Bronchial epithelial cell (primary cell): Measurements from ENCODE around the gene PHF13. TPM values are rescaled to one million over a fixed set of nuclear protein-coding genes. Genes with fewer than 3 reads are reported as not detected.

Experiments used
- DNase-seq: peaks from one replicate; pipeline ENCODE4 v3.0.0-alpha.2; 2010; ENCODE audit warnings: low read depth
- FAIRE-seq: peaks from 2 replicates; lab custom pipeline; 2011; peaks lifted over from hg19 to GRCh38; lab: Jason Lieb, UNC
- H3K27me3 ChIP-seq: 2 replicates; pipeline ENCODE4 v1.5.1; 2011; ENCODE audit warnings: low read length; ENCODE audit not compliant: control insufficient read depth, insufficient read depth
- H3K36me3 ChIP-seq: 2 replicates; pipeline ENCODE4 v1.5.1; 2011; ENCODE audit warnings: low read length; ENCODE audit not compliant: control insufficient read depth, insufficient read depth
- H3K4me3 ChIP-seq: 2 replicates; pipeline ENCODE4 v1.5.1; 2011; ENCODE audit warnings: mild to moderate bottlenecking, low read depth, low read length, control low read depth
- total RNA-seq: library from RNA; depleted of rRNA; stranded (reverse); fragments of >200 nt; gene quantifications from 2 replicates; pipeline ENCODE4 v1.2.1, GENCODE V29; 2014
- TF ChIP-seq, protein P1 (sequence below): IDR thresholded peaks from 2 replicates; pipeline ENCODE4 v1.5.1; 2011; ENCODE audit warnings: mild to moderate bottlenecking, moderate library complexity, low read length, control low read depth, inconsistent platforms; ENCODE audit not compliant: insufficient read depth, severe bottlenecking

PHF13 gene
- total RNA-seq, 1 donor from 2014 or later: 6.1 TPM

GRCh38 chr1:6622396-6623152 lies 9.0 kb downstream of the PHF13 start:
- no peak overlapping the region for H3K4me3 ChIP-seq
- no peak for DNase-seq
- H3K27me3 ChIP-seq: no peaks in the 10 kb centered on the region
- peaks cover 20% of the 10 kb centered on the region for H3K36me3 ChIP-seq
- TF ChIP-seq, protein P1, sequence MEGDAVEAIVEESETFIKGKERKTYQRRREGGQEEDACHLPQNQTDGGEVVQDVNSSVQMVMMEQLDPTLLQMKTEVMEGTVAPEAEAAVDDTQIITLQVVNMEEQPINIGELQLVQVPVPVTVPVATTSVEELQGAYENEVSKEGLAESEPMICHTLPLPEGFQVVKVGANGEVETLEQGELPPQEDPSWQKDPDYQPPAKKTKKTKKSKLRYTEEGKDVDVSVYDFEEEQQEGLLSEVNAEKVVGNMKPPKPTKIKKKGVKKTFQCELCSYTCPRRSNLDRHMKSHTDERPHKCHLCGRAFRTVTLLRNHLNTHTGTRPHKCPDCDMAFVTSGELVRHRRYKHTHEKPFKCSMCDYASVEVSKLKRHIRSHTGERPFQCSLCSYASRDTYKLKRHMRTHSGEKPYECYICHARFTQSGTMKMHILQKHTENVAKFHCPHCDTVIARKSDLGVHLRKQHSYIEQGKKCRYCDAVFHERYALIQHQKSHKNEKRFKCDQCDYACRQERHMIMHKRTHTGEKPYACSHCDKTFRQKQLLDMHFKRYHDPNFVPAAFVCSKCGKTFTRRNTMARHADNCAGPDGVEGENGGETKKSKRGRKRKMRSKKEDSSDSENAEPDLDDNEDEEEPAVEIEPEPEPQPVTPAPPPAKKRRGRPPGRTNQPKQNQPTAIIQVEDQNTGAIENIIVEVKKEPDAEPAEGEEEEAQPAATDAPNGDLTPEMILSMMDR: no peak
- FAIRE-seq: peak; percentile 28

DNA sequence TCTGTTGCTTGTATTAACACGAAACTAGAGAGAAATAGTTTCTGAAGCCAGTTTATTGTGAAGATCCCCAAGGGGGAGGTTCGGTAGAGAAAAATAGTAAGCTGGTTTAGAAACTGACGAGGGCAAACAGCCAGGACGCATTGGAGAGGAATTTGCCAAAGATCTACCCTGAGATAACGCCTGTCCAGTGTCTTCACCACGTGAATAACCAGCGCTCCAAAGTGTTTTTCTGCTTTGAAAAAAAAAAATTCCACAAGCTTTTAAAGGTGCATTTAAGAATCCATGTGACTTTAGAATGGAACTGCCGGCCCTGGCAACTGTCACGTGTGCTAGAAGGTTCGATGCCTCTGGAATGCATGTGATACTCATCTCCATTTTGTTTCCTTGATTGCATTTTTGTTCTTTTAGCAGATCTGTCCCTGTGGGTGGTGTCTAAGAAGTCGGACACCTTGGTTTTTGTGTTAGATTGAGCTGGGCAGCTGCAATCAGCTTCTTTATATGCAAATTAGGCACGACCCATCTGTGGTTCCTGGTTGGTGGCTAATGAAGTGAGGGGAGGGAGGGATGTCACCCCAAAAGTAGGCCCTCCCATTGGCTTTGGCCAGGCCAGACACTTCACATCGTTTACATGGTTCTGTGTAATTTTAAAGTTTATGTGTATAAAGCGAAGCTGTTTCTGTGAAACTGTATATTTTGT lies 9.9 kb downstream of the PHF13 start:
- no peak for FAIRE-seq
- H3K27me3 ChIP-seq: no peaks in the 10 kb centered on the region
- TF ChIP-seq, protein P1: no peak
- DNase-seq: no peak
- no peak overlapping the region for H3K4me3 ChIP-seq
- peaks cover 24% of the 10 kb centered on the region for H3K36me3 ChIP-seq

DNA sequence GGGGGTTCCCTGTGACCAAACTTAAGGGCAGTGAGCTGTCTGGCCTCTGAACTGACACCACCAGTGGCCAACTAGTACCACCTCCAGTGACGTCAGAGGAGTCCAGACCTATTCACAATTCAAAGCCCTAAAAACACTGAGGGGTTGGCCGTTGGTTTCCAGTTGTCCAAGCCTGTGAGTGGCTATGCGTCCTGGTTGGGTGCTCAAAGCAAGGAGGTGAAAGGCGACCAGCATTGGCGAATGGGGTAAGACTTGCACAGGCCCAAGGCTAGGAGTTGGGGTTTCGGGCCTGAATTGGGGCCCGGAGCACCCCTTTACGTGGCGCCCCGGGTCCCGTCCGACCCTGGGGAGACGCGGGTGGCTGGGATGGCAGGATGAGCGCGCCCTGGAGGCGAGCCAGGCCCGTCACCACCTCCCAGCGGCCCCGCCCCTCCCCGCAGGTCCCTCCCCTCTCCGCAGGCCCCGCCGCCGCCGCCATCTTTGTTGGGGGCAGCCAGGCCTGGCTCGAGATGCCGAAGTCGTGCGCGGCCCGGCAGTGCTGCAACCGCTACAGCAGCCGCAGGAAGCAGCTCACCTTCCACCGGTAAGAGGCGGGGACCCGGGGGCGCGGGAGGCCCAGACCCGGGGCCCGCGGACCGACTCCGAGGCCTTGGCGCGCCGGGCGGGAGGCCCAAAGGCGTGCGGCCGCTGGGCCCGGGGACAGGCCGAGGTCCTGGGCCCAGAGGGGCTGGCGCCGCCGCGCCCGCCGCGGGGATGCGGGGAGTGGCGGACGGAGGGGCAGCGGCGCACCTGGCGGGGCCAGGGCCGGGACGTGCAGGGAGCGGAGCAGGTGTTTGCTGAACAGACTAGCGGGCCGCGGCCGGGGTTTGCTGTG lies 11.4 kb downstream of the PHF13 start, which contains the start of gene THAP3:
THAP3 (plus strand) TSS at position 159 of the 874 bp plus-strand sequence; CDS start at position 510, 351 bp downstream.
- DNase-seq (peak; percentile 60), FAIRE-seq (no peak)
- H3K36me3 ChIP-seq: peaks cover 29% of the 10 kb centered on the region
- TF ChIP-seq, protein P1: no peak
- peak within 1 kb of the TSS; percentile 74 for H3K4me3 ChIP-seq
- H3K27me3 ChIP-seq: no peaks in the 10 kb centered on the region

GRCh38 chr1:6625584-6626149 lies 12.1 kb downstream of the PHF13 start:
- FAIRE-seq (no peak), DNase-seq (peak; percentile 26)

GRCh38 chr1:6627031-6627430 lies 13.5 kb downstream of the PHF13 start:
- peaks cover 19% of the 10 kb centered on the region for H3K36me3 ChIP-seq
- FAIRE-seq: no peak

More at GRCh38 chr1:6625584-6626149, 12.1 kb downstream of the PHF13 start:
- TF ChIP-seq, protein P1: no peak
- Histone ChIP-seq H3K27me3 (no peaks in the 10 kb centered on the region), H3K4me3 (peak overlapping the region; percentile 74), H3K36me3 (peaks cover 25% of the 10 kb centered on the region)

More at GRCh38 chr1:6627031-6627430, 13.5 kb downstream of the PHF13 start:
- H3K4me3 ChIP-seq: no peak overlapping the region
- no peak for DNase-seq
- TF ChIP-seq, protein P1: no peak
- no peaks in the 10 kb centered on the region for H3K27me3 ChIP-seq
